Activated T-cell treated with anti-CD3 and anti-CD28 coated beads, Interleukin-2, amount 50 U/mL, for 48 hours (primary cell): Measurements from ENCODE around the gene CYP27B1.

Experiments used
- DNase-seq, 2 experiments: peaks; one replicate each; pipeline ENCODE4 v3.0.0-alpha.2; 2020

CYP27B1 gene

DNA sequence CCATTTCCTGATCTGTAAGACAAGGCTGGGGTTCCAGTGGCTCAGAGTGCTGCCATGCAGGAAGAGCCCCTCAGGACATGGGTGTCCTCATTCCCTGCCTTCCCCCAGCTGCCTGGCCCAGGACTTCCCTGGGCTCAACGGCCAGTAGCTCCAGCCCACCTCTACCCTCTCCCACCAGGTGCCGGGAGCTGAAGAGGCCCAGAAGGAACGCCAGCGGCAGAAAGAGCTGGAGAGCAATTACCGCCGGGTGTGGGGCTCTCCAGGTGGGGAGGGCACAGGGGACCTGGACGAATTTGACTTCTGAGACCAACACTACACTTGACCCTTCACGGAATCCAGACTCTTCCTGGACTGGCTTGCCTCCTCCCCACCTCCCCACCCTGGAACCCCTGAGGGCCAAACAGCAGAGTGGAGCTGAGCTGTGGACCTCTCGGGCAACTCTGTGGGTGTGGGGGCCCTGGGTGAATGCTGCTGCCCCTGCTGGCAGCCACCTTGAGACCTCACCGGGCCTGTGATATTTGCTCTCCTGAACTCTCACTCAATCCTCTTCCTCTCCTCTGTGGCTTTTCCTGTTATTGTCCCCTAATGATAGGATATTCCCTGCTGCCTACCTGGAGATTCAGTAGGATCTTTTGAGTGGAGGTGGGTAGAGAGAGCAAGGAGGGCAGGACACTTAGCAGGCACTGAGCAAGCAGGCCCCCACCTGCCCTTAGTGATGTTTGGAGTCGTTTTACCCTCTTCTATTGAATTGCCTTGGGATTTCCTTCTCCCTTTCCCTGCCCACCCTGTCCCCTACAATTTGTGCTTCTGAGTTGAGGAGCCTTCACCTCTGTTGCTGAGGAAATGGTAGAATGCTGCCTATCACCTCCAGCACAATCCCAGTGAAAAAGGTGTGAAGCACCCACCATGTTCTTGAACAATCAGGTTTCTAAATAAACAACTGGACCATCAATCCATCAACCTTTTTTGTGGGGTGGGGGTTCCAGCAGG, 46.0 kb downstream of the CYP27B1 start:
- peak; percentile 14 to 17 for DNase-seq

DNA sequence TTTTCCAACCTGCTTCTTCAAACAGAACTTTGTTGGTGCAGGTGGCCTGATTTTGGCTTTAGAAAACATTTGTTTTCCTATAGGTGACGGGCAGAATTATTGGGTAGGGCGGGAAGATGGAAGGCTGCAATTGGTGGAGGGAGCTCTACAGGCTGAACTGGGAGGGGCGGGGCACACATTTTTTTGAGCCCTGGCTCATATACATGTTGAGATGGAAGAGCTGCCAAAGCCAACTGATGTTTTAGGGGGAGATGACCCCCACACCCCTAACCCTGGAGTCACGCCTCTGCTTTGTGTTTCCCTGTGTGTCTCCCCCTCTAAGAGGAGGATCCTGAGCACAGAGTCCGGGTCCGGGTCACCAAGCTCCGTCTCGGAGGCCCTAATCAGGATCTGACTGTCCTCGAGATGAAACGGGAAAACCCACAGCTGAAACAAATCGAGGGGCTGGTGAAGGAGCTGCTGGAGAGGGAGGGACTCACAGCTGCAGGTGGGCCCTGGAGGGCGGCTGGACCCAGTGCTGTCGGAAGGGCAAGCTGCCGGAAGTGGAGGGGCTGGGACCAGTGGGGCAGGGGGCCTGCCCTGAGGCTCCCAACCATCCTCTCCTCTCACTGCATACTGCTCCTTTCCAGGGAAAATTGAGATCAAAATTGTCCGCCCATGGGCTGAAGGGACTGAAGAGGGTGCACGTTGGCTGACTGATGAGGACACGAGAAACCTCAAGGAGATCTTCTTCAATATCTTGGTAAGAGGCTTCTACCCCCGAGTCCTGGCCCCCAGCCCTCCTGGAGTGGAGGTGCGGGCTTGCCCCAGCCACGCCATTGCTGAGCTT, 46.9 kb downstream of the CYP27B1 start:
- peak; percentile 16 to 17 for DNase-seq

DNA sequence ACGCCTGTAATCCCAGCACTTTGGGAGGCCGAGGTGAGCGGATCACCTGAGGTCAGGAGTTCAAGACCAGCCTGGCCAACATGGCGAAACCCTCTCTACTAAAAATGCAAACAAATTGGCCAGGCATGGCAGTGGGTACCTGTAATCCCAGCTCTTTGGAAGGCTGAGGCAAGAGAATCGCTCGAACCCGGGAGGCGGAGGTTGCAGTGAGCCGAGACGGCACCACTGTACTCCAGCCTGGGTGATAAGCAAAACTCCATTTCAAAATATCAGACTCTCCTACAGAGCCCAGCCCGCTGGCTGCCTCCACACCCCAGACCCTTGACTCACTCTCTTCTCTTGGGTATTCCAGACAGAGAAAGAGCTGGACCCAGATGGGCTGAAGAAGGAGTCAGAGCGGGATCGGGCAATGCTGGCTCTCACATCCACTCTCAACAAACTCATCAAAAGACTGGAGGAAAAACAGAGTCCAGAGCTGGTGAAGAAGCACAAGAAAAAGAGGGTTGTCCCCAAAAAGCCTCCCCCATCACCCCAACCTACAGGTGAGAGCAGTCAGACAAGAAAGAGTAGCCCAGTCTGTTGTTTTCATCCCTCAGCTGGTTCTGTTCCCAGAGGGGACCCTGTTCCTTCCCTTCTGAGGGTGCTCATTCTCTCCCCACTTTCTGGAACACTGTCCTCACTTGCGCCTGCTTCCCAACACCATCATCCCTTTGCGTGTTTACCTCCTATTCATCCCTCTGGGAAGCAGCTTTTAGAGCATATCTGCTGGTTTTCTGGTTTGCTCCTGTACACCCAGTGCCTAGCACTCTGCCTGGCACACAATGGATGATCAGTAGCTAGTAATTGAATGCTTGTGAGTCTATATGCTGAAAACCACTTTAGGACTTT, 48.0 kb downstream of the CYP27B1 start:
- DNase-seq, result peak; percentile 15 to 17

DNA sequence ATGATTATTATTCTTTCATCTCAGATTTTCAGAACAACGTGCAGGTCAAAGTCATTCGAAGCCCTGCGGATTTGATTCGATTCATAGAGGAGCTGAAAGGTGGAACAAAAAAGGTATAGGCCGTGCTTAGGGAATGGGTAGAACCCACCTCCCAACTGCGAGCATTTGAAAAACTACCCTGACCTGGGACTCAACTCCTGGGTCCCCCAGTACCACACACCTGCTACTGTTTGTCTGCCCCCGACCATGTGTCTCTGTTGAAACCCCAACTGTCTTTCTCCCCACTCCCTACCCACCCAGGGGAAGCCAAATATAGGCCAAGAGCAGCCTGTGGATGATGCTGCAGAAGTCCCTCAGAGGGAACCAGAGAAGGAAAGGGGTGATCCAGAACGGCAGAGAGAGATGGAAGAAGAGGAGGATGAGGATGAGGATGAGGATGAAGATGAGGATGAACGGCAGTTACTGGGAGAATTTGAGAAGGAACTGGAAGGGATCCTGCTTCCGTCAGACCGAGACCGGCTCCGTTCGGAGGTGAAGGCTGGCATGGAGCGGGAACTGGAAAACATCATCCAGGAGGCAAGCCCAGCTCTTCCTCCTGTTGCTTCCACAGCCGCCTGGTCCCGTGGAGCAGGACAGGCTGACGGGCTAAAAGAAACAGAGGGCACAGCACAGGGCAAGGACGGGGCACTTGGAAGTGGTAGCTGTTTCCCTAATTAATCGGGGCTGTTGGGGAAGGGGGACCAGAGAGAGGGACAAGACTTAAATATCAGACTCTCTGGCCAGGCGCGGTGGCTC, 48.8 kb downstream of the CYP27B1 start:
- DNase-seq, result peak; percentile 11 to 14

DNA sequence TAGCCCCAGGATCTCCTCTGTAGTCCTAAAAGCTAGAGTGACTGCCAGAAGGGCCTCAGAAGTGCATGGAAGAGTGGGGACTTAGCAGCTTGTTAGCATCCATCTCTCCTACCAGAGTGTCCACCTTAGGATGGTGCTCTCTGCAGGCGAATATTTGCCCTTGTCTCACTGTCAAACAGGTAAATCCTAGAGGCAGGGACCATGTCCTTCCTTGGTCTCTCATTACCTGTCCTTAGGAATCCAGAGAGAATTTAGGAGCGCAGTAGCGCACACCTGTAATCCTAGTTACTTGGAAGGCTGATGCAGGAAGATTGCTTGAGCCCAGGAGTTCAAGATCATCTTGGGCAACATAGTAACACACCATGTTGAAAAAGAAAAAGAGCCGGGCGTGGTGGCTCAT, 49.7 kb downstream of the CYP27B1 start:
- DNase-seq, result peak; percentile 8 to 12

DNA sequence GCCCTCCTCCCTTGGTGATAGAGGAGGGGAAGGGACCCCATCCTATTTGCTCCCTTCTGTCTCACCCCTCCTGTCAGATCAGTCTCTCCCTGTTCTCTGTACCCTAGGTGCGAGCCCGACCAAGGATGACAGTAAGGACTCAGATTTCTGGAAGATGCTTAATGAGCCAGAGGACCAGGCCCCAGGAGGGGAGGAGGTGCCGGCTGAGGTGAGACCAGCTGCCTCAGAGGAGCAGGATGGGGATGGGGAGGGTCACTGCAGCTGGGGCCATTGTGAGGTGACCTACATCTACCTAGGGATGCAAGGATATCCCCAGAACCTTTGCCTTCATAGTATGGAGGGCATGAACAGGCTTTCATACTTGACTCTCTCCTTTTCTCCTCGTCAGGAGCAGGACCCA, 50.6 kb downstream of the CYP27B1 start:
- peak in 1 of 2 experiments; percentile 14 for DNase-seq

DNA sequence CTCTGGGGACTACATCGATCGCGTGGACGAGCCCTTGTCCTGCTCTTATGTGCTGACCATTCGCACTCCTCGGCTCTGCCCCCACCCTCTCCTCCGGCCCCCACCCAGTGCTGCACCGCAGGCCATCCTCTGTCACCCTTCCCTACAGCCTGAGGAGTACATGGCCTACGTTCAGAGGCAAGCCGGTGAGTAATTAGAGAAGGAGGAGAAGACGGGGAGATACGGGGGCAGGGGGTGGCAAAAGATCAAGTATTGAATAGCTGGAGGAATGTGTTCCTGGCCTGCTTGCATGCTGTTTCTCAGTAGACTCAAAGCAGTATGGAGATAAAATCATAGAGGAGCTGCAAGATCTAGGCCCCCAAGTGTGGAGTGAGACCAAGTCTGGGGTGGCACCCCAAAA, 51.1 kb downstream of the CYP27B1 start:
- peak; percentile 8 to 10 for DNase-seq

DNA sequence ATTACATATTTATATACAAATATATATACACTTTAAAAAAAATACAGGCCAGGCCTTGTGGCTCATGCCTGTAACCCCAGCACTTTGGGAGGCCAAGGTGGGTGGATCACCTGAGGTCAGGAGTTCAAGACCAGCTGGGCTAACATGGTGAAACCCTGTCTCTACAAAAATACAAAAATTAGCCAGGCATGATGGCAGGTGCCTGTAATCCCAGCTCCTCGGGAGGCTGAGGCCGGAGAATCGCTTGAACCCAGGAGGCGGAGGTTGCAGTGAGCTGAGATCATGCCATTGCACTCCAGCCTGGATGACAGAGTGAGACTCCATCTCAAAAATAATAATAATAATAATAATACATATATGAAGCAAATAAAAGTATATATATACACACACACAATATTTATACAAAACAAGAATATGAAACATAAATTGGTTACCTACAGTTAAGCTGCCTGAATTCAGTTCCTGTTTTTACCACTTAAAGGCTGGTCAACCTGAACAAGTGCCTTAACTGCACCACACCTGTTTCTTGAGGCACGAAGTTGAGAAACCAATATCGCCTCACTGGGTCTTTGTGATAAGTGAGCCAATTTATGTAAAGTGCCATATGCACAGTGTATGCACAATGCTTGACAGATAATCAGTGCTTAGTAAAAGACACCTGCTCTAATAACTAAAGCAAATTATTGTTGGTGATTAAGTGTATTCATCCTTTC, 51.7 kb downstream of the CYP27B1 start:
- peak; percentile 2 to 7 for DNase-seq

DNA sequence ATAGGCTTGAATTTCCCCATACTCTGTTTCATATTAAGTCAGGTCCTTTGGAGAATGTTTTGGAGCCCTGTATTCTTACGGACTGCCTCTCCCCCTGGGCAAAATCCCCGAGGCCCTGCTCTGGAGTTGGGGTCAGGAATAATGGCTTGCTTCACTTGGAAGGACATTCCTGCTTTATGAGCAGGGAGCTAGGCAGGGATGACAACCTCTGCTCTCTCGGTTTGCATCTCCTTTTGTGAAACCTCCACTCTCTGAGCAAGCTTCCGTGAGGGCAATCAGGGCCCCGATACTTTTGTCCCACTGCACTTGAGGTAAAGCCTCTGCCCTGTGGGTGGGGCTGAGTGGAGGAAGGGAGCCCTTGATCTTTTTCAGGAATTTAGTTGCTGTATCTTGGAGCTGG, 53.7 kb downstream of the CYP27B1 start:
- DNase-seq, result peak in 1 of 2 experiments; percentile 8

DNA sequence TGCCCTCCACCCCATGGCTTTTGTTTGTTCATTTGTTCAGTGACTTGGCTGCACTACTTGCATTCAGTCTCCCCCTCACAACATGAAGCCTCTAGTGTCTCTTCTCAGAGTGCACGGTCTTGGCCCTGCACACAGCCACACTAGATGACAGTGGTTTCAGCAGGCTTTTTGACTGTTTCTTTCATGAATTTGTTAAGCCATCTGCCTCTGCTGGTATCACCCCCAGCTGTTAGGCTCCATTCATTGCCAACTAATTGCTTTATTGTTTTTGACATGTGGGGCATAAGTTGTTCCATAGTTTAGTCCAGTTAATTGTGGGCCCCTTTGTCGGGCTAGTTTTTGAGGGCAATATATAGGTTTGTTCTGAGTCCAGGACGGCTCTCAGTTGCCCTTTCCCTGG, 54.2 kb downstream of the CYP27B1 start:
- DNase-seq, result peak in 1 of 2 experiments; percentile 8
